Femur (tissue), 1 donor: Measurements from ENCODE around the gene SNX19.

Experiments
- DNase-seq: peaks from one replicate; pipeline ENCODE4 v3.0.0-alpha.2; 2017

SNX19 gene

GRCh38 chr11:130840679-130841078 is 75.6 kb downstream of the SNX19 start:
- DNase-seq, result no peak

DNA sequence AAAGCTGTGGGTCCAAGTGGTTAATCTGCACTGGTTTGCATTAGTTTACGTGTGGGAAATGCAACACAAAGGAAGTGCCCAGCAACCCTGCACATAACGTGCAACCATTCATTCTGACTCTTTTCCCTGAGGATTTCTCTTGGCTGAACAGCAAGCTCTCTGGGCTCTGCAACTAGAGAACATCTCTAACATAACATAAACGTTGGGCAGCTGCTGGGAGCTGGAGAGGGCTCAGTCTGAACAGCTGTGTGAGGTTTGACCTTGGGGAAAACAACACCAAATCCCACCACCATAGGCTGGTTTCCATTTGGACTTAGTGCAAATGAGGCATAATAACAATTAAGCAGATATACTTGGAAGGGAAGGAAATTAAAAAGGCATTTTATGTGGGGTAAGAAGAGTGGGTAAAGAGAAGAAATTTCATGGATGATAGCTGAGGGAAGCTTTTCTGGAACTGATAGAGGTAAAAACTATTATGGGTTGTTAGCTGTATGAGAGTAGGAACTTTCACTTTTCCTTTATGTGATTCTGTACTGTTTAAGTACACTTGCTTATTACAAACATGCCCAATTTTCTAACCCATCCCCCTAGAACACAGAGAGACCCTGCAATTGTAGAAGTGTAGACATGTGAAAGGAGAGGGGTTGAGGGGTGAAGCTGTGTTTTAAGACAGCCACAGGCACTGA is 76.2 kb downstream of the SNX19 start:
- DNase-seq, result peak; percentile 65

DNA sequence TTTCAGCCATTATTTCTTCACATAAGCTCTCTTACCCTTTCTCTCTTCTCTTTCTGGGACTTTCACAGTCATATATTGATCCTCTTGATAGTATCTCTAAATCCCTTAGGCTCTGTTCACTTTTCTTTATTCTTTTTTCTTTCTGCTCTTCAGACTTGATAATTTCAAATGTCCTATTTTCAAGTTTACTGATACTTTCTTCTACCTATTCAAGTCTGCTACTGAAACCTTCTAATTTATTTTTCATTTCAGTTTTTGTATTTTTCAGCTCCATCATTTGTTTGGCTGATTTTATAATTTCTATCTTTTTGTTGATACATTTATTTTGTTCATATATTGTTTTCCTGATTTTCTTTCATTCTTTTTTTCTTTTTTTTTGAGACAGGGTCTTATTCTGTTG is 79.1 kb downstream of the SNX19 start:
- no peak for DNase-seq

- no peak for DNase-seq
These were observed 81.4 kb downstream of the SNX19 start for GRCh38 chr11:130834886-130835285.

DNA sequence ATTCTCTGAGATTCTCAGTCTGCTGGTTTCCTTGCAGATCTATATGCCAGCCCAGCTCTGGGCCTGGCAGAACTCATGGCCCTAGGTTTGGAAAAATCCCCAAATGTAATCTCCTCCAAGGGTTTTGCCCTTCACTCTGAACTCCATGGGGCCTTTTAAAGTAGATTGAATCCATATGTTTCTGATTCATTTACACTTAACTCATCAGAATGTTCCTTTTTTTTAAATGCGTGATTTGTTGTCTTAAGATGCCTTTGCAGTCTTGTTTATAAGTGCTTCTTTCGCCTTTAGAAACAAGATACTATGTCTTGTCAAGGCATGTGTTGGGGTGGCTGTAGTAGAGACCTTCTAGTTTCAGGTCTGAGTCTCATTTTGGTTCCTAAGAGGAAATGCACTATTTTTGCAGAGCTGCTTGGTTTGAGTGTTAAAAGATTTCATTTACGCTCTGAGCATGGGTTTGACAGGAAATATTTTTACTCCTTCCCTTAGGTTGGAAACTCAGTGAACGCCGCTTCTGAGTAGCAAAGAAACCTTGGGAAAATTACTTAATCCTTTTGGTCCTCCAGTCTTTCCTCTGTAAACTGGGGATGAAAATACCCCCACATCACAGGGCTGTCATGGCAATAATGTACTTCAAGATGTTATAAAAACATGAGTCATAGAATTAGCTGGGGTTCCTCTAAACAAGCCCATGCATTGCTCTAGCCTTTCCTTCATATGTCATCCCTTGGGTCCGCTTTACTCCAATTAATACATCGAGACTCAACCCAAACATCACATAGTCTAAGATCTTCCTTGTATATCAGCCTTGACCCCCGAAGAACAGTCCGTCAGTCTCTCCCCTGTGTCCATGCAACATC is 83.5 kb downstream of the SNX19 start:
- no peak for DNase-seq

- DNase-seq, result no peak
These were observed 84.3 kb downstream of the SNX19 start for GRCh38 chr11:130831976-130832375.

DNA sequence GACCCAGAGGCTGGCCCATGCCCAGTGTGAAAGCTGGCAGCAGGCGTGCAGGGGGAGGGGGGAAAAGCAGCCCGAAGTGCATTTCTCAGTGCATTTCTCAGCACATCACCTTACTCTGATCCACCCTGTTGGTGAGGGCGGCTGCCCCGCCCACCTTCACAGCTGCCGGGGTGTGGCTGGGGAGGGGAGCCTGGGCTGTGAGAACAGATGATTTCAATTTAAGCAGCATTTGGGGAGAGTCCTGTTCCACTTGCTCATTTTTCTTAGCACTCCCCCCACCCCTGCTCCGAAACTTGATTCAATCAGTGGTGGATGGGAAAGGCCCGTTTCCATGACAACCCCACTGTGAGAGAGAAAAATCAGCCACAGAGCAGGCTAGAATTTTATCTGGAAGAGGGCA is 84.8 kb downstream of the SNX19 start:
- DNase-seq, result peak; percentile 82

DNA sequence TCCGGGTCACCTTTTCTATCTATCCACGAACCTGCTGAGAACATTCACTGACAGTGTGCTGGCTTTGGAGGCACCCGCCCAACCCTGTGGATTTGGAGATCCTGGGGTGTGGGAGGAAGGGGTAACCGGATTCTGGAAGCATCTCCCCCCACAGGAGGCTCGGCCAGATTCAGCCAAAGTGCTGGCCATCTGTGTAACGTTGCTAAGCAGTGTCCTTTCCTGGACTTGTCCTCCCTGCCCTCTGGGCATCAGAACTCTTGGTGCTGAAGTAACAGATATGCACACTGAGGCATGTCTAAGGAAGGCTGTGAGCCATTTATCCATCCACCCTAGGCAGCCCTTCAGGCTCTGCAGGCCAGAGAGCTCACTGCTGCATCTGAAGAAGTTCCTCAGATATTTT is 85.7 kb downstream of the SNX19 start:
- DNase-seq, result peak; percentile 79

- peak; percentile 94 for DNase-seq
These were observed 86.3 kb downstream of the SNX19 start for GRCh38 chr11:130829920-130830511.

DNA sequence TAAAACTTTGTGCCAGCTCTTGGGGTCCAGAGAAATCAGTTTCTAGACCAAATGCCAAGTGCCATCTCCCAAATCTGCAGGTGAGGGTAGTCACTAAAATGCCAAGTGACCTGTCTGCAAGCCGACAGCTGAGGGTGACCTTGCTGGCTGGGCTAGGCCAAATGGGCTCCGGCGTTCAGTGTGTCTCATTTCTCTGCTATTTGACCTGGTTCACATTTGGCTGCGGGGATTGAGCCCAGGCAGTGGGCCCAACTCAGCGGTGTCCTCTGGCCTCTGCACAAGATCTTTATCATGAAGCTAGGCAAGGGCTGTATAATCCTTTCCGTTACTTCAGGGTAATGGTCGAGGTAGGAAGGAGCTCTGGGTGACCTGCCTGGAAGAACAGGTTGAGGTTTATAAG is 87.5 kb downstream of the SNX19 start:
- DNase-seq, result no peak

DNA sequence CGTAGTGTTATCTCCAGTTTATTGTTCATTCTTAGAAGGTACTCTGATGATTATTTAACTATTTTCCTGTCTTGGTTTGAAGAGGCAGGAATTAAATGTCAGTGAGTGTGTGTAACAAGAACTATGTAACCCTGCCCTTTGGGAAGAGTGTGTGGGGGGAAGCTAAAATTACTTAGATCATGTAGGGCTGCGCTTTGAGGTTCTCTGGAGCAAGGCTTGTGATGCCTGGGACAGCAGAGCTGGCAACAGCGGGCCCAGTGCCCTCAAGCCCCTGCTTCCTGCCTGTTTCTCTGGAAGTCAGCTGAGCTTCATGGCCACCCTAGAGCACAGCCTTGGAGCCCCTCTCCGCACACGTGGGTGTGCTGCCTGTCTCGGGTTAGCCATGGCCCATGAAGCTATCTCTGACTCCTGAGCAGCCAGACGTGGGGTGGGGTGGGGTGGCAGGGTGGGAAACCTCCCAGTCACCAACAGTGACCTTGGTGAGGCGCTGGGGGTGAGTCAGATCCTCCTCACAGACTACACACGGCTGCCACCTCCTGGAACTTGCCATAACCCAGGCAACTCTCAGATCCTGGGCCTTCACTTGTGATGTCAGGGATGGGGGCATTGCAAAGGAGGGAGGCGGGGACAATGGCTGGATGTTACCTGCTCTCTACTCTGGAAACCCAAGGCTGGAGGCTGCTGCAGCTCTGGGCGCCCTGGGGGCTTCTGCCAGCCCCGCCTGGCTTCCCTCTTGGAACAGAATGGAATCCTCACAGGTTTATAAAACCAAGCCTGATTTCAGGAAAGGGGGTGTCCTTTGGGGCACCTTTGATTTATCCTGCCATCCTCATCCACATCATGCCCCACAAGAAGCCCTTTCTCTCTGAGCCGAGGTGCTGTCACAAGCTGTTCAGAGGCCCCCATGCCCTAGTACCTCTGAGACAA is 88.6 kb downstream of the SNX19 start:
- DNase-seq, result peak; percentile 72

DNA sequence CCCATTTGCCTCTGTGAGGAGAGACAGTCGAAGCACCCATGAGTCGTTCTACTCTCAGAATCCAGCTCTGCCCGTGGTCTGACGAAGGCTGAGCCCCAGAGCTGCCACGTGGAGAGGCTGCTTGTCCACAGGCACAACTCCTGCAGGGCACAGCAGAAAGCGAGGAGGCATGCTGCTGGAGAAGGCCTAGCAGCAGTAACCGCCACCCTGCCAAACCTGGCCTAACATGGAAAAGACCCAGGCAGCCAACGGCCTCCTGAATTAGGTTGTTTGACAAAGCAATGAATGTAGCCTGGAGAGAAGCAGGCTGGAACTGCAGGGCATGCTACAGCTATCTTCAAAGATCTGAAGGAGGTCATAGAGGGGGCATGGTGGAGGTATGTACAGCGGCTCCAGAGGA is 89.7 kb downstream of the SNX19 start:
- DNase-seq, result no peak

DNA sequence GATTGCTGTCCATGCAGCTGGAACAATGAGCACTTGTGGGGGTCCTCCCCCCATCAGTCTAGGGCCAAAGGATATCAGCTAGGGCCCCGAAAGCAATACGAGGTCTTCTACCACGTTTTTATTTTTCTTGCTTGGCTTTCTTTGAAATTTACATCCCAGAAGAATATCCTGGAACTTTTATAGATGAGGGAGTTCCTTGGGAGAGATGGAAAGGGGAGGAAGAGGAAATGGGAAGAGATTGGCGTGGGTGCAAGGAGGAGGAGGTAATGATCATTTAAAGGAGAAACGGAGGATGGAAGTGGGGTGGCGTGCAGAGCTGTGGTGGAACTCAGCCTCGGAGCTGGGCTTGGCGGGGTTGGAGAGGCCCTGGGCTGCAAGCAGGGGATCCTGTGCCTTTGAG is 90.3 kb downstream of the SNX19 start:
- no peak for DNase-seq

GRCh38 chr11:130825561-130825960 is 90.7 kb downstream of the SNX19 start:
- DNase-seq, result no peak
